T-helper 17 cell (primary cell): ENCODE results near the gene PGS1. TPM values are rescaled to one million over a fixed set of nuclear protein-coding genes. Genes with fewer than 3 reads are reported as not detected.

Source experiments
- ATAC-seq: fragments of 150-1000 bp; cut with Tn5 transposase; 2 replicates; pipeline ENCODE4 v1.10.0; 2021; ENCODE audit warnings: mild to moderate bottlenecking, moderate library complexity
- DNase-seq, 3 donors: peaks; one replicate each; pipeline versions ENCODE4 v3.0.0 to v3.0.0-alpha.2; 2020 to 2021
- H3K9me3 ChIP-seq: one replicate; pipeline ENCODE4 v1.7.0; 2013; ENCODE audit warnings: low read length, mild to moderate bottlenecking; ENCODE audit not compliant: control insufficient read depth, poor library complexity, severe bottlenecking
- H3K27ac Mint-ChIP-seq: one replicate; pipeline ENCODE4 v1.8.0; 2022; ENCODE audit warnings: mild to moderate bottlenecking, moderate library complexity, mixed read lengths
- H3K27me3 Mint-ChIP-seq: one replicate; pipeline ENCODE4 v1.8.0; 2022; ENCODE audit warnings: mixed read lengths
- H3K36me3 Mint-ChIP-seq: one replicate; pipeline ENCODE4 v1.8.0; 2022; ENCODE audit warnings: low read depth, mixed read lengths
- H3K4me1 Mint-ChIP-seq: one replicate; pipeline ENCODE4 v1.8.0; 2022; ENCODE audit warnings: mild to moderate bottlenecking, mixed read lengths
- H3K4me3 Mint-ChIP-seq: one replicate; pipeline ENCODE4 v1.8.0; 2022; ENCODE audit warnings: mild to moderate bottlenecking, moderate library complexity, mixed read lengths
- total RNA-seq, 4 donors: library from RNA in 2 of 4; stranded (reverse) in 2 of 4; gene quantifications; one replicate each; pipeline ENCODE4 v1.2.3 and lab custom pipeline; 2022 to 2026

PGS1 gene
- total RNA-seq, 2 donors from 2014 or later: 47.5 to 54.9 TPM

DNA sequence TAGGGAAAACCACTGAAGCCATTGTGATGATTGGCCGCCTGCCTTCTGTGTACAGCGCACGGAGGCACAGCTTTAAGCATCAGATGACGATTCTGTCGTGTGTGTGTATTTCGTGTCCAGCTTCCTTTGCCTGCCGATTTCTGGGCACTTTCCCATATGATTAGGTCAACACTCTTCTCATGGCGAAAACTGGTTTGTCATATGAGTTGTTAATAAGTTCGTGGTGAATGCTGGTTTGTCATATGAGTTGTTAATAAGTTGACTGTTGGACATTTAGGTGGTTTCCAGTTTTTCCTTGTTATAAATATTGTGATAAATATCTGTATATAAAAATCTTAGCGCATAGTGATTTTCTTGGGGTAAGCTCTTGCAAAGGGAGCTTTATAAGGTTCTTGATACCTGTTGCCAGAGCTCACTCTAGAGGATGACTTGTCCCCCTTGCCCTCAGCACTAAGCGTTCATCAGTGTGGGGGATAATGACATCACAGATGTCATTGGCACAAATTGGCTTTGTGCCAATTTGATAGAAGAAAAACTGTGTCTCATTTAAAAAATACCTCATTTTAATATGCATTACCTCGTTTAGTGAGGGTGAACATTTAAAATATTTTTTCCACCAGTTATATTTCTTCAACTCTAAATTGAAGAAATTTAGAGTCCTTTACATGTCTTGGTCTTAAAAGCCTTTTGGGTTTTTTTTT, 40.0 kb downstream of the PGS1 start:
- DNase-seq (no peak), ATAC-seq (no peak)
- H3K36me3 Mint-ChIP-seq: peaks cover 4% of the 10 kb centered on the region
- H3K4me1 Mint-ChIP-seq: peaks cover 28% of the 10 kb centered on the region
- no peaks in the 10 kb centered on the region for H3K9me3 ChIP-seq
- no peak overlapping the region for H3K4me3 Mint-ChIP-seq
- no peaks in the 10 kb centered on the region for H3K27me3 Mint-ChIP-seq
- H3K27ac Mint-ChIP-seq: peak overlapping the region; percentile 11

DNA sequence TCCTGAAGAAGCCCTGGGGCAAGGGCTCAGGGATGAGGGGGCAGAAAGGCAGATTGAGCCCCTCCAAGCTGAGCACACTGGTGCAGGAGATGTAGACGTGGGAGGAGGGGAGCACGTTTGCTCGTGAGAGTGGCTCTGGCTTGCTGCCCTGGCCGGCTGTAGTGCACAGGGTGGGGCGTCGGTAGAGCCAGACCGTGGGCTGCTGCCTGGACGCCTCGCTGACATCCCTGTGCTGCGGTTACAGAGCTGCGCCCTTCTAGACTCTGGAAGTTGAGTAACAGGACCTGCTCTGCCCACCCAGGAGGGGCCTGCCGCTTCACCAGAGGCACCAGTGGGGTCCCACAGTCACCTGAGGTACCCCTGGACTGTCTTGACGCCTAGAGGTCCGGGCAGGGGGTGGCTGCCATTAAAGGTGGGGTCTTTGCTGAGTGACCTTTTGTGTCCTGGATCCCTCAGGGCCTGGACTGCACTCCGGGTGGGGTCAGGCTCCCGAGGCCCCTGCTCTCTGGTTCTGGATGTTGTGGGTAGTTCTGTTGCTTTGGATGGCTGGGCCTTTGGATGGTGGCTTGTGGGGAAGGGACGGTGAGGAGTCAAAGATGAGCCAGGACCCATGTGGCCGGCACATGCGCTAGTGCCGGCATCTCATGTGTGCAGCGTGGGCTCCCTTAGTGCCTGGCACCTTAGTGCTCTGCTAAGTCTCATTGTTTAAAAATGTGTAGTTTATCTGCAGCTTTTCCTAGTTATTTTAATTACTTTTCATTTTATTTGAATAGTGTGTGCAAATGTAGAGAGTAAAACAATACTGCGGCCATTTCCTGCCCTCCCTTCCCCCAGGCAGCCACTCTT, 41.7 kb downstream of the PGS1 start:
- no peak overlapping the region for H3K4me3 Mint-ChIP-seq
- peak overlapping the region; percentile 1 for H3K27ac Mint-ChIP-seq
- H3K36me3 Mint-ChIP-seq: peaks cover 4% of the 10 kb centered on the region
- DNase-seq: no peak
- peaks cover 13% of the 10 kb centered on the region for H3K4me1 Mint-ChIP-seq
- no peaks in the 10 kb centered on the region for H3K27me3 Mint-ChIP-seq
- H3K9me3 ChIP-seq: no peaks in the 10 kb centered on the region
- no peak for ATAC-seq

DNA sequence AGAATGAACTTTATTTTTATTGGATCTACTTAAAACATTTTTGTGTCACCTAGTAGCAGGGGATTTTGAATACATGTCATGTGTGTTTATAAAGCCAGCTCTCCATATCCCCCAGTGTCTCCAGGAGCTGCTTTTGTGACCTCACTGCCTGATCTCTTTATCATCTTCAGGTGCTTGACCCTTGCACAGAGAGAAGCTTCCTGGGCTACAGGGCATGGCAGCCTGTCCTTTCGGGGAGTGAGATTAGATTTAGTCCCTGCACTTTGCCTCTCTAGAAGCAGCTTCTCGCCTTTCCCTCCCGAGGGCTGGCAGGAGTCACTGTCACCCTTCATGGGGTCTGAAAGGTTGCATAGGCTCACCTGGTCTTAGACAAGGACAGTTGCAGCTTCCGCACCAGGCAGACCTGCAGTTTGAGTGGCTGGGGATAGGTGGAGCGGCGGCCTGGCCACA, 42.7 kb downstream of the PGS1 start:
- H3K9me3 ChIP-seq: no peaks in the 10 kb centered on the region
- peaks cover 4% of the 10 kb centered on the region for H3K36me3 Mint-ChIP-seq
- DNase-seq (no peak), ATAC-seq (no peak)
- H3K4me1 Mint-ChIP-seq: peaks cover 10% of the 10 kb centered on the region
- H3K27ac Mint-ChIP-seq: no peak overlapping the region
- H3K4me3 Mint-ChIP-seq: no peak overlapping the region
- H3K27me3 Mint-ChIP-seq: no peaks in the 10 kb centered on the region

DNA sequence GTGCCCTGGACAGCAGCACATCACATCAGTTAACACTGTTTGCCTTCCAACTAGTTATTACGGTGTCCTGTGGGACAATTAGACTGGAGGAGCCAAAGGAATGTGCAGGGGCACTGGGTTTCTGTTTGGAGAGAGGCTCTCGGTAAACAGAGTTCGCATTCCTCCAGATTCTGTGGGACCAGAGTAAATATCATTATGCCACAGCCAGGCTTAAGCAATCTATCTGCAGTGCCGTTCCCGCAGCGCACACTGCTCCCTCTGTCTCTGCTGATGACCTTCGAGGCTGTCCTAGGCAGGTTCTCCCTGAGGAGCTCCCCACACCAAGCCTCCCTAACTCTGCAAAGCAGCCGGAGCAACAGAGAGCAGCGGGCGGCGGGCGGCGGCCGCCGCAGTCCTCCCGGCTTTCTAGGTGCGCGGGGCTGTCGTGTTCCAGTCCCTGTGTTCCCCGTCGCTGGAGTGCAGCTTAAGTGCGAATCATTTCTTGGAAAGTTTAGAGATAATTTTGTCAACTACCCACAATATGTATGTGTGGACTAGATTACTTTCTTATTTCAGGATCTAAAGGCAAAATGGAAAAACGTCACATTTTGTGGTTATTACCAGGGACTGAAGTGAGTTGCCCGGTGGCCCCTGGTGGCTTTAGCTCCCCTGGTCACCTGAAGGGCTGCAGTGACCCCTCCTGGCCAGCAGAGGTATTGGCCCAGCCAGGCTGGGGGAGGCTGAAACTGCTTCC, 43.3 kb downstream of the PGS1 start:
- H3K4me3 Mint-ChIP-seq: no peak overlapping the region
- H3K36me3 Mint-ChIP-seq: peaks cover 4% of the 10 kb centered on the region

DNA sequence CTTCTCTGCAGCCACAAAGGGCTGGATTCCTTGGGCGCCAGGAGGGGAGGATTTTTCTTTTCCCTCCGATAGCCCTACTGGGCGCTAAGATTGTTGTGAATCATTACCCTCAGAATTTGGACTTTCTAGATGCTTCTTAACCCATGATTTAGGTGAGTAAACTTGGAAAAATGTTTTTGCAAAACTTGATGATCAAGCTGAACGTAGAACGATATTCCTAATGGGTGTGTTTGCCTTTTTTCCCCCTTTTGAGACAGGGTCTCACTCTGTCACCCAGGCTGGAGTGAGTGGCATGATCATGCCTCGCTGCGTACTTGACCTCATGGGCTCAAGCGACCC, 43.8 kb downstream of the PGS1 start:
- Mint-ChIP-seq H3K27ac (no peak overlapping the region), H3K4me1 (peaks cover 3% of the 10 kb centered on the region), H3K27me3 (no peaks in the 10 kb centered on the region), H3K4me3 (no peak overlapping the region), H3K36me3 (peaks cover 4% of the 10 kb centered on the region)
- no peak for DNase-seq
- ATAC-seq: no peak
- no peaks in the 10 kb centered on the region for H3K9me3 ChIP-seq

More for the DNA sequence above, 43.3 kb downstream of the PGS1 start:
- Mint-ChIP-seq H3K27ac (no peak overlapping the region), H3K4me1 (peaks cover 8% of the 10 kb centered on the region), H3K27me3 (no peaks in the 10 kb centered on the region)
- DNase-seq: peak; percentile 64 to 70 (median 65)
- H3K9me3 ChIP-seq: no peaks in the 10 kb centered on the region
- ATAC-seq: peak; percentile 91

DNA sequence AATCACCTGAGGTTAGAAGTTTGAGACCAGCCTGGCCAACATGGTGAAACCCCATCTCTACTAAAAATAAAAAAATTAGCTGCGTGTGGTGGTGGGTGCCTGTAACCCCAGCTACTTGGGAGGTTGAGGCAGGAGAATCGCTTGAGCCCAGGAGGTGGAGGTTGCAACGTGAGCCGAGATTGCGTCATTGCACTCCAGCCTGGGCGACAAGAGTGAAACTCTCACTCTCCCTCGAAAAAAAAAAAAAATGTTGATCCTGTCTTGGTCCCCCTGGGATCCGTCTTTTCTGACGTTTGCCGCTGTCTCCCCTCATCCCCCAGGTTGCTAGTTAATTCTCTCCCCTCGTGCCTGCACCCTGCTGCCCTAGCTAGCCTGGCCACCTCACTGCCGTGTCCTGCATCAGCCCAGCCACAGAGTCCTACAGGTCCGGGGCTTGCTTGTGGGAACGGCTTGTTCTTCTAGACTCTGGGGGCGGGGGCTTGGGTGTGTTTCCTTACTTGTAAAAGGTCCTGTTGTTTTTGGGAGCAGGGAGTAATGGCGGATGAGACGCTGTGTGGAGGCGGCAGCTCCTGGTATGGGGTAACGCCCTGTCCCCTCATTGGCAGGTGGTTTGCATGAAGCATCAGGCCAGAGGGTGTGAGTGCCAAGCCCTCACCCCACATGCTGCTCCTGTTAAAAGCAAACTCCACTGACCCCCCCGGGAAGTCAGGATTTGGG, 44.6 kb downstream of the PGS1 start:
- H3K4me3 Mint-ChIP-seq: no peak overlapping the region
- H3K36me3 Mint-ChIP-seq: peaks cover 4% of the 10 kb centered on the region
- ATAC-seq (no peak), DNase-seq (no peak)
- H3K4me1 Mint-ChIP-seq: peaks cover 3% of the 10 kb centered on the region
- H3K27me3 Mint-ChIP-seq: no peaks in the 10 kb centered on the region
- H3K27ac Mint-ChIP-seq: no peak overlapping the region
- no peaks in the 10 kb centered on the region for H3K9me3 ChIP-seq

DNA sequence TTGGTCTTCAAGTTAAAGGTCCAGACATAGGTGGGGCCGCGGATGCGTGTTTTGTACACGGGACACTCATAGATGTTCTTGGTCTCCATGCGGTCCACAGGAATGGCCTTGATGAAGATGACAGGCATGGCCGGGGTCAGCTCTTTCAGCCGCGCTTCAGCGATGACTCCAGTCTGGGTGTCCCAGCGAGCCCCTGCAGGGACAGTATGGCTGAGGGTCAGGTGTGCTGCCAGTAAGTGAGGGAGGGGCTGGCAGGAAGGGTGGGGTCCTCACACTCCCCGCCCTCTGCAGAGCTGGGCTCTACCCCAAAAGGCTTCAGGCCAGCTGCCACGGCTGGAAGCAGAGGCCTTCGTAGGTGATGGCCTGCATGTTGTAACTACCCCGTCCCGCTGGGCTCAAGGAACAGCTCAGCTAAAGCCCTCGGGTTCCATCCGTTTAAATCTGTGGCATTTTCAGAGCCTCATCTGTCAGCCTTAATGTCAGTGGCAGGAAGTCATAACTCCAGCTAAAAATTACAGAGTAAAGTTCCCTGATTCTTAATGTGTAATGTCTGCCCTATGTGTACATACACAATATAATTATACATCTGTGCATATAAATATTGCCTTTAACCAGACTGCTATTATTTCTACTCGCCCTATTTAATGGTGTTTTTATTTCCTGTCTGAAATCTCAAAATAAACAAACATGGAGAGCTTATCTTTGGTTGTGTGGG, 45.7 kb downstream of the PGS1 start:
- peaks cover 3% of the 10 kb centered on the region for H3K4me1 Mint-ChIP-seq
- ATAC-seq (no peak), DNase-seq (no peak)
- no peaks in the 10 kb centered on the region for H3K9me3 ChIP-seq
- H3K36me3 Mint-ChIP-seq: peaks cover 4% of the 10 kb centered on the region
- no peak overlapping the region for H3K4me3 Mint-ChIP-seq
- H3K27me3 Mint-ChIP-seq: no peaks in the 10 kb centered on the region
- H3K27ac Mint-ChIP-seq: no peak overlapping the region

DNA sequence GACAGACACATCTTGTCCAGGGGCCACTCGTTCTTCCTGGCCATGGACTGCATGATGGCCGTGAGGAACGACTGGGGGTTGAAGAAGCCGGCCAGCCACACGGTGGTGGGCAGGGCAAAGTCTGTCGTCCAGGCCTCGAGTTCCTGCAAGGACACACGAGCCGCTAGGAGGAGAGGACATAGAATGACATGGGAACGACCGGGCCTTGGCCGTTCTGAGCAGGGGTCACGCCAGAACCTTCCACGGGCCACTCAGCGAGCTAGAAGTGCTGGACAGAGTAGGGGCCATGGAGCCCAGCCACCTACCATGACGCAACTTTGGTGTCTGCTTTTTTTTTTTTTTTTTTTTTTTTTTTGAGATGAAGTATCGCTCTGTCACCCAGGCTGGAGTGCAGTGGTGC, 47.0 kb downstream of the PGS1 start:
- peaks cover 3% of the 10 kb centered on the region for H3K36me3 Mint-ChIP-seq
- no peaks in the 10 kb centered on the region for H3K9me3 ChIP-seq
- peaks cover 3% of the 10 kb centered on the region for H3K4me1 Mint-ChIP-seq
- DNase-seq (no peak), ATAC-seq (no peak)
- H3K4me3 Mint-ChIP-seq: no peak overlapping the region
- no peak overlapping the region for H3K27ac Mint-ChIP-seq
- no peaks in the 10 kb centered on the region for H3K27me3 Mint-ChIP-seq

DNA sequence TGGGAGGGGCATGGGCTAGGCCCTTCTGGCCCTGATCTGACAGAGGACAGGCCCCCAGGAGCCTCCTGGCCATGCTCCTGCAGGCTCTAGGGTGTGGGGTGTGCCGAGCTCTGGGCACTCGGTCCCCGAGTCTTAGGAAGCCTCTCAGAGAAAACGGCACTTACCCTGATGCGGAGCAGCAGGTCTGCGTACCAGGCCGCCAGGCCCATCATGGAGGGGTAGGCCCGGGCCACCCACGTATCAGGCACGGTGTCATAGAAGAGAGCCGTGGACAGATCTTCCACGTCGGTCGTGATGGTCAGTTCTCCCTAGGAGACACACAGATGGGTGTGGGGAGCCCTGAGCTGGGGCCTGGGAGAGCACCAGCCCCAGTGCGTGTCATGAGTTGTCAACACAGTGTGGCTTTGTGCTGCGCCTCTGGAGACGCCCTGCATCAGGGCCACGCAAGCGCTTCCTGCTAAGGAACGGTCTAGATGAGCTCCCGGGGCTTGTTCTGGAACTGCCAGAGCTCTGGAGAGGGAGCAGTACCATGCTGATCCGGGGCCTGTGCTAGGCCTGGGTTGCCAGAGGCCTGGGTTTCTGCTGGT, 47.9 kb downstream of the PGS1 start:
- H3K27me3 Mint-ChIP-seq: no peaks in the 10 kb centered on the region
- DNase-seq (no peak), ATAC-seq (no peak)
- H3K4me1 Mint-ChIP-seq: peaks cover 2% of the 10 kb centered on the region
- no peaks in the 10 kb centered on the region for H3K9me3 ChIP-seq
- no peaks in the 10 kb centered on the region for H3K36me3 Mint-ChIP-seq
- no peak overlapping the region for H3K4me3 Mint-ChIP-seq
- H3K27ac Mint-ChIP-seq: no peak overlapping the region

DNA sequence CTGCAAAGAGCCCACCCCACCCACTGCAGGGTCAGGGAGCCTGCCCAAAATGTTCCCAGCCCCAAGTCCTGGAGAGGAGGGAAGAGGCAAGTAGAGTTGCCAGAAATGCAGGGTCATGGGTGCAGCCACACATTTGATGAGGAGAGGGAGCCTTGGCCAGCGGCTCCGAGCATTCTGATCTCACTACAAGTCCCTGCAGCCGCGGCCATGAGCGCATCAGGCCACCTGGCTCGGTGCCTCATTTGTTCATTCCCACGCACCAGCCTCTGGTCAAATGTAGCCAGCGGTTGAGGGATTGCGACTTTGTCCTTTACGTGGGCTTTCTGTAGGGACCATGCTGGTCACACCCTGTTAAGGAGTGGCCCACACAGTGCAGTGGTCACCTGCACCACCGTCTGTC, 48.7 kb downstream of the PGS1 start:
- H3K9me3 ChIP-seq: no peaks in the 10 kb centered on the region
- ATAC-seq: no peak
- H3K4me1 Mint-ChIP-seq: peaks cover 2% of the 10 kb centered on the region
- no peak overlapping the region for H3K27ac Mint-ChIP-seq
- no peaks in the 10 kb centered on the region for H3K36me3 Mint-ChIP-seq
- no peaks in the 10 kb centered on the region for H3K27me3 Mint-ChIP-seq
- no peak overlapping the region for H3K4me3 Mint-ChIP-seq
- DNase-seq: no peak

DNA sequence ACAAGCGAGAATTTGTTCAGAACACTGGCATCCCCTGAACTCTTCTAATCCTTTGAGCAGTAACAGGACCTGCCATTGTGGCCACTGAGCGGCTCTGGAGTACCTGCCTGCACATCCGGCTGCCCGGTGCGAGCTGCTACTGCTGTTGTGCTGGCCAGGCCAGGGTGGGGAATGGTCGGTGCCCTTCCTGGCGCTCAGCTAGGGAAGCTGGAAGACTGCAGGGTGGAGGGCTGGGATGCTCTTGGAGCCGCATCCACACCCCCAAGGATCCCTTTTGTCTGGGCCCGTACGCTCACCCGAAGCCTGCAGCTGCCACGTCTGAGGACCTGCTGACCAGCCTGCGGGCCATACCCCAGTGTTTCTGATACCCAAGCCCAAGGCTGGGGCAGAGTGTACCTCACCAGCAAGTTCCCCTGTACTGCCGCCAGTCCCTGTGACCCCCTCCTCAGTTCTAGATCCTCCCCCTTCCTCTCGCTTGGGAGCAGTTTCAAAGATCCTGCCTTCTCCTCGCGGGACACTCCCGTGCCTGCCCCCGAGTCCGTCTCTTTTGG, 49.7 kb downstream of the PGS1 start:
- Mint-ChIP-seq H3K27me3 (no peaks in the 10 kb centered on the region), H3K4me3 (no peak overlapping the region), H3K4me1 (peaks cover 2% of the 10 kb centered on the region), H3K36me3 (no peaks in the 10 kb centered on the region), H3K27ac (no peak overlapping the region)
- ATAC-seq (no peak), DNase-seq (no peak)
- H3K9me3 ChIP-seq: no peaks in the 10 kb centered on the region
